H1 (cell line): ENCODE measurements around the gene RELN. TPM values are rescaled to one million over a fixed set of nuclear protein-coding genes. Genes with fewer than 3 reads are reported as not detected.

Experiments
- CTCF ChIA-PET: fragments of 300-600 bp; sonication (Branson Sonifier 250); formaldehyde crosslinking; loops from one replicate; lab custom pipeline; 2021; ENCODE audit not compliant: partially characterized antibody; lab: Charles Lee
- POLR2A ChIA-PET: fragments of 300-600 bp; sonication (Branson Sonifier 250); formaldehyde crosslinking; loops from one replicate; lab custom pipeline; 2021; ENCODE audit warnings: inconsistent platforms; ENCODE audit not compliant: partially characterized antibody; lab: Charles Lee
- DNase-seq, 2 experiments: peaks; one replicate each; pipeline versions ENCODE4 v3.0.0 to v3.0.0-alpha.2; 2010 to 2022; ENCODE audit warnings: low spot score in 2 of 2, low read depth in 1 of 2, mixed read lengths in 1 of 2
- FAIRE-seq: peaks from 2 replicates; lab custom pipeline; 2011; peaks lifted over from hg19 to GRCh38; lab: Jason Lieb, UNC
- H2AFZ ChIP-seq: 2 replicates; pipeline ENCODE4 v1.8.1; 2012; ENCODE audit warnings: low read length, inconsistent platforms
- H2AK5ac ChIP-seq: 2 replicates; pipeline ENCODE4 v1.6.1; 2013; ENCODE audit warnings: low read depth, low read length
- H2BK120ac ChIP-seq: replicated peaks from 2 replicates; pipeline ENCODE3; 2013; ENCODE audit warnings: low read depth, low read length, inconsistent platforms
- H2BK12ac ChIP-seq: 2 replicates; pipeline ENCODE4 v1.6.1; 2013; ENCODE audit warnings: low read depth, low read length
- H2BK15ac ChIP-seq: 2 replicates; pipeline ENCODE4 v1.6.1; 2013; ENCODE audit warnings: low read length
- H2BK20ac ChIP-seq: 2 replicates; pipeline ENCODE4 v1.6.1; 2013; ENCODE audit warnings: low read length
- H2BK5ac ChIP-seq: 2 replicates; pipeline ENCODE4 v1.6.1; 2013; ENCODE audit warnings: low read depth, low read length
- H3K14ac ChIP-seq: 2 replicates; pipeline ENCODE4 v1.6.1; 2013; ENCODE audit warnings: inconsistent platforms; ENCODE audit not compliant: insufficient read length
- H3K18ac ChIP-seq: 2 replicates; pipeline ENCODE4 v1.6.1; 2013; ENCODE audit warnings: low read length; ENCODE audit errors: extremely low read depth
- H3K23ac ChIP-seq: 2 replicates; pipeline ENCODE4 v1.6.1; 2013; ENCODE audit warnings: inconsistent platforms; ENCODE audit not compliant: insufficient read length
- H3K23me2 ChIP-seq: 2 replicates; pipeline ENCODE4 v1.6.1; 2013; ENCODE audit warnings: low read depth, low read length
- H3K27ac ChIP-seq: 2 replicates; pipeline ENCODE4 v1.6.1; 2011; ENCODE audit warnings: low read depth, low read length, inconsistent platforms
- H3K27me3 ChIP-seq, 4 experiments: replicated peaks in 1 of 4; 1 replicate in 1 of 4; 2 replicates in 3 of 4; pipeline versions ENCODE4 v1.6.1 to v1.8.1; 2011 to 2013; ENCODE audit warnings: low read length in 3 of 4, mild to moderate bottlenecking in 3 of 4, inconsistent platforms in 2 of 4, mixed read lengths in 2 of 4, moderate library complexity in 1 of 4; ENCODE audit not compliant: control insufficient read depth in 3 of 4, insufficient read depth in 3 of 4; ENCODE audit errors: extremely low read depth in 1 of 4
- H3K36me3 ChIP-seq, 4 experiments: 2 replicates each; pipeline versions ENCODE4 v1.6.1 to v1.8.1; 2011 to 2013; ENCODE audit warnings: mild to moderate bottlenecking in 4 of 4, low read length in 3 of 4, moderate library complexity in 2 of 4, control low read depth in 1 of 4, inconsistent platforms in 1 of 4; ENCODE audit not compliant: insufficient read depth in 4 of 4, control insufficient read depth in 2 of 4
- H3K4ac ChIP-seq: replicated peaks from 2 replicates; pipeline ENCODE3; 2013; ENCODE audit warnings: low read length, low read depth, mixed read lengths, inconsistent platforms; ENCODE audit not compliant: insufficient read length
- H3K4me1 ChIP-seq, 4 experiments: replicated peaks in 1 of 4; 1 replicate in 1 of 4; 2 replicates in 3 of 4; pipeline versions ENCODE4 v1.6.1 to v1.8.1; 2011 to 2013; ENCODE audit warnings: low read length in 3 of 4, inconsistent platforms in 2 of 4, mixed read lengths in 1 of 4; ENCODE audit not compliant: insufficient read depth in 4 of 4, control insufficient read depth in 3 of 4
- H3K4me2 ChIP-seq, 2 experiments: 2 replicates each; pipeline versions ENCODE4 v1.6.1 to v1.8.1; 2011 to 2013; ENCODE audit warnings: low read depth in 2 of 2, low read length in 2 of 2, control low read depth in 1 of 2, inconsistent platforms in 1 of 2, mild to moderate bottlenecking in 1 of 2; ENCODE audit not compliant: insufficient read depth in 1 of 2
- H3K4me3 ChIP-seq, 4 experiments: fragments of 200-600, 300-600 bp in 1 of 4; sonication (generic), shearing (Covaris generic), sonication (Bioruptor Twin) in 1 of 4; 2 replicates each; pipeline versions ENCODE4 v1.5.1 to v1.8.1; 2011 to 2016; ENCODE audit warnings: low read length in 4 of 4, low read depth in 3 of 4, control low read depth in 2 of 4, inconsistent platforms in 2 of 4, mild to moderate bottlenecking in 2 of 4, mixed read lengths in 1 of 4, moderate library complexity in 1 of 4; ENCODE audit not compliant: insufficient read depth in 2 of 4; ENCODE audit errors: extremely low read depth in 1 of 4
- H3K56ac ChIP-seq: replicated peaks from 2 replicates; pipeline ENCODE3; 2013; ENCODE audit warnings: low read depth, mild to moderate bottlenecking, mixed read lengths, low read length, inconsistent platforms; ENCODE audit not compliant: insufficient read length
- H3K79me1 ChIP-seq: 2 replicates; pipeline ENCODE4 v1.6.1; 2013; ENCODE audit warnings: low read depth, low read length, control low read depth
- H3K79me2 ChIP-seq, 2 experiments: 2 replicates each; pipeline versions ENCODE4 v1.6.1 to v1.8.1; 2012 to 2013; ENCODE audit warnings: low read length in 2 of 2, mild to moderate bottlenecking in 2 of 2, inconsistent platforms in 1 of 2; ENCODE audit not compliant: insufficient read depth in 2 of 2, control insufficient read depth in 1 of 2
- H3K9ac ChIP-seq, 4 experiments: replicated peaks in 1 of 4; 1 replicate in 1 of 4; 2 replicates in 3 of 4; pipeline versions ENCODE4 v1.6.1 to v1.8.1; 2011 to 2013; ENCODE audit warnings: low read depth in 3 of 4, low read length in 3 of 4, control low read depth in 2 of 4, mild to moderate bottlenecking in 2 of 4, moderate library complexity in 2 of 4, inconsistent platforms in 1 of 4; ENCODE audit errors: extremely low read depth in 1 of 4
- H3K9me3 ChIP-seq, 2 experiments: 2 replicates each; pipeline versions ENCODE4 v1.6.1 to v1.8.1; 2012 to 2013; ENCODE audit warnings: mild to moderate bottlenecking in 2 of 2, moderate library complexity in 2 of 2, control low read depth in 1 of 2, inconsistent platforms in 1 of 2, low read depth in 1 of 2, low read length in 1 of 2, mixed read lengths in 1 of 2; ENCODE audit not compliant: insufficient read depth in 2 of 2
- H4K20me1 ChIP-seq, 2 experiments: replicated peaks in 1 of 2; 2 replicates each; pipeline versions ENCODE3 to v1.8.1; 2011 to 2013; ENCODE audit warnings: inconsistent platforms in 2 of 2, low read length in 2 of 2, mild to moderate bottlenecking in 1 of 2; ENCODE audit not compliant: insufficient read depth in 2 of 2, control insufficient read depth in 1 of 2
- H4K5ac ChIP-seq: 2 replicates; pipeline ENCODE4 v1.6.1; 2013; ENCODE audit warnings: low read length, low read depth, mixed read lengths, inconsistent platforms; ENCODE audit not compliant: insufficient read length
- H4K8ac ChIP-seq: 2 replicates; pipeline ENCODE4 v1.8.0; 2013; ENCODE audit warnings: mild to moderate bottlenecking, moderate library complexity, low read length, inconsistent platforms; ENCODE audit not compliant: insufficient read depth; ENCODE audit errors: extremely low read depth
- H4K91ac ChIP-seq: replicated peaks from 2 replicates; pipeline ENCODE3; 2013; ENCODE audit warnings: low read length, mixed read lengths, inconsistent platforms; ENCODE audit not compliant: insufficient read length
- CBX5 ChIP-seq: fragments of 300-800, 300-1000 bp; sonication (generic); IDR thresholded peaks from 2 replicates; pipeline ENCODE4 v1.7.1; 2016; ENCODE audit warnings: antibody characterized with exemption, low read length, low read depth
- PHF8 ChIP-seq: fragments of 200-600 bp; sonication (generic); conservative IDR thresholded peaks from 2 replicates; pipeline ENCODE4 v1.7.1; 2012; ENCODE audit warnings: low read depth, mild to moderate bottlenecking, inconsistent platforms, low read length, moderate library complexity
- POLR2A ChIP-seq, 2 experiments: IDR thresholded peaks; 1 replicate in 1 of 2; 2 replicates in 1 of 2; pipeline ENCODE4 v1.6.1; 2011; ENCODE audit warnings: low read depth in 2 of 2, low read length in 2 of 2, mild to moderate bottlenecking in 2 of 2; ENCODE audit errors: control extremely low read depth in 1 of 2
- RFX5 ChIP-seq: IDR thresholded peaks from 2 replicates; pipeline ENCODE4 v1.6.1; 2011; ENCODE audit warnings: low read depth, low read length, improper control_type of control experiment, borderline replicate concordance
- SIN3A ChIP-seq, 2 experiments: IDR thresholded peaks in 1 of 2; conservative IDR thresholded peaks in 1 of 2; 2 replicates each; pipeline ENCODE4 v1.6.1; 2011 to 2012; ENCODE audit warnings: low read length in 2 of 2, improper control_type of control experiment in 1 of 2, low read depth in 1 of 2, mild to moderate bottlenecking in 1 of 2
- SP4 ChIP-seq: IDR thresholded peaks from 2 replicates; pipeline ENCODE4 v1.6.1; 2012; ENCODE audit warnings: low read length, inconsistent platforms
- WGBS, 2 experiments: shearing (Covaris generic) in 1 of 2; methylation state at CpG; one replicate each; pipeline versions ENCODE4 v1.1.6 to v1.1.7; 2013 to 2015; ENCODE audit warnings: low lambda C conversion rate in 2 of 2, mixed read lengths in 2 of 2, inconsistent platforms in 1 of 2, low coverage in 1 of 2, missing lambda C conversion rate in 1 of 2; ENCODE audit not compliant: insufficient replicate concordance in 2 of 2, insufficient coverage in 1 of 2, insufficient read length in 1 of 2; ENCODE audit errors: extremely low coverage in 1 of 2, missing lambda C conversion rate in 1 of 2; 5-methylcytosine and 5-hydroxymethylcytosine counted together
- polyA plus RNA-seq, 7 experiments: library from polyadenylated mRNA; depleted of rRNA in 3 of 7; stranded (reverse) in 5 of 7; unstranded in 2 of 7; fragments of >200 nt in 5 of 7; fragments of 200-250 nt in 2 of 7; gene quantifications; 1 replicate in 5 of 7; 2 replicates in 1 of 7; 4 replicates in 1 of 7; pipeline versions ENCODE4 v1.2.1 to v1.2.3, GENCODE V29; 2011 to 2013; ENCODE audit warnings: missing spikeins in 2 of 7, mixed read lengths in 2 of 7
- total RNA-seq: library from RNA; stranded (reverse); fragmentation: NEBNext Ultra II Directional; extraction: Animal tissue kit (Norgen Biotek cat#: 25700); gene quantifications from 2 replicates; pipeline ENCODE4 v1.2.1, GENCODE V29; 2021

Gene RELN
- total and polyA plus RNA-seq, 2 of the 8 experiments (the other 6 are each of a cell fraction or from before 2014, with no cell fraction given): 0.03 to 0.07 TPM

- Histone ChIP-seq H3K9me3 (no peaks in the 10 kb centered on the region), H3K56ac (no peak overlapping the region), H4K5ac (no peak overlapping the region), H3K9ac (no peak overlapping the region), H4K20me1 (no peaks in the 10 kb centered on the region), H2AFZ (no peak overlapping the region), H2BK20ac (no peak overlapping the region), H4K8ac (no peak overlapping the region), H3K4me1 (no peaks in the 10 kb centered on the region), H3K23me2 (no peaks in the 10 kb centered on the region), H3K4me3 (no peak overlapping the region), H3K14ac (no peak overlapping the region), H2AK5ac (no peak overlapping the region), H2BK5ac (no peak overlapping the region), H3K18ac (no peak overlapping the region), H3K27ac (no peak overlapping the region)
- no peak for FAIRE-seq
- WGBS, 2 experiments: 78% methylated on average over 1 of the region's 1 CpG; no CpG with 5 or more reads in 1 of the 2 experiments
- TF ChIP-seq SIN3A (conservative IDR thresholded peaks at IDR 0.05 in 1 of 2, IDR thresholded peaks at IDR 0.05 in 1 of 2; ENCODE audit: low read depth in 1 of 2, low read length in 2 of 2) (no peak), PHF8 (no peak), SP4 (no peak), POLR2A (IDR thresholded peaks at IDR 0.05; ENCODE audit: control extremely low read depth in 1 of 2, low read depth in 2 of 2, low read length in 2 of 2) (no peak), RFX5 (no peak), CBX5 (no peak)
- TF ChIP-seq, all 59 proteins: peak for 0
- Histone ChIP-seq H3K79me2 (no peaks in the 10 kb centered on the region), H2BK120ac (no peak overlapping the region), H3K4ac (no peak overlapping the region), H3K23ac (no peak overlapping the region), H3K36me3 (no peaks in the 10 kb centered on the region), H2BK15ac (no peak overlapping the region), H2BK12ac (no peak overlapping the region), H3K27me3 (no peaks in the 10 kb centered on the region), H3K79me1 (no peaks in the 10 kb centered on the region), H3K4me2 (no peak overlapping the region), H4K91ac (no peak overlapping the region)
- ChIA-PET POLR2A (no interaction called here), CTCF (interaction anchor here (1.0 to 1.3 kb wide), 2 partner anchors 10 to 33 kb away, joined by 3 read pairs; no protein-coding TSS in a partner anchor)
- DNase-seq: no peak
Observed at GRCh38 chr7:103699032-103699431, 290.4 kb downstream of the RELN start.
